ENCODE data around the gene RPL22.
"Not testable (repeated sequence)": the region's sequence is repeated elsewhere in the genome, so short reads cannot be mapped to it uniquely, and the experiment has no call there.

RPL22 gene

DNA sequence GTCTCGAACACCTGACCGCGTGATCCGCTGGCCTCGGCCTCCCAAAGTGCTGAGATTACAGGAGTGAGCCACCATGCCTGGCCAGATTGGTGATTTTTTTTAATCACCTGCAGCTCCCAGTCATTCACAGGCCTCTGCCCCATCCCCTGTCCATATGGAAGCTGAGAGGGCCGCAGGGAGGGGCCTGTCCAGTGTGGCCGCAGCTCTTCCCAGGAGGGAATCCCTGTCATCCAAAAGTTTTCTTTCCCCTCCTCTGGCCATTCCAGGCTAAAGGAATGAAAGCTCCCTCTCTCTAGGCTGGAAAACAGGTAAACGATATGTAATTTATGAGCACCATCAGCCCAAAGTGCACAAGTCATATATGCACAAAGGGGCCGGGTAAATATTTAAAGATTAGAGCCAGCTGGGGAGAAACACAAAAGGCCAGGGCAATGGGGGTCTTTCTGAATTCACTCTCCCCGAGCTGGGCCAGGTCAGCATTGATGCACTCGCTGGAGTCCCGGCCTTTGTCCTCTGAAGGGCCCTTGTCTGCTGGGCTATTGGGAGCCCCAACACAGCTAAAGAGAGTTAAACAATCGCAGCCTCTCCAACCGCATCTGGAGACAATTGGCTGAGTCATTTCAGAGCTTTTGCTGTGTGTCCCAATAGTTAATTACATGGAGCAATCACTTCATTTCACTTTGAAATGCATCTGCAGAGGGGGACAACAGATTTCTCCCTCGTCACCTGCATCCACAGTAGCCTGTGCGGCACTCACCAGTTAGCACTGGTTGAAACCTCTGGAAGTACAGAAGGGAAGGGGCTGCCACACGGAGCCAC lies 40.8 kb upstream of the RPL22 start:
- ATAC-seq (no peak), DNase-seq (ENCODE audit: low spot score in 2 of 2) (no peak)
- no peaks in the 10 kb centered on the region for H3K9me3 Mint-ChIP-seq
- H3K4me1 Mint-ChIP-seq = peaks cover 13% of the 10 kb centered on the region
- no peaks in the 10 kb centered on the region for H3K36me3 Mint-ChIP-seq
- H3K27ac Mint-ChIP-seq = no peak overlapping the region
- no peak overlapping the region for H3K4me3 Mint-ChIP-seq

- ATAC-seq = no peak
- Mint-ChIP-seq H3K27ac (no peak overlapping the region), H3K4me1 (peaks cover 19% of the 10 kb centered on the region), H3K36me3 (no peaks in the 10 kb centered on the region), H3K4me3 (no peak overlapping the region), H3K9me3 (no peaks in the 10 kb centered on the region)
- no peak for DNase-seq (ENCODE audit: low spot score in 2 of 2)
These were observed 39.9 kb upstream of the RPL22 start for GRCh38 chr1:6239213-6239752.

DNA sequence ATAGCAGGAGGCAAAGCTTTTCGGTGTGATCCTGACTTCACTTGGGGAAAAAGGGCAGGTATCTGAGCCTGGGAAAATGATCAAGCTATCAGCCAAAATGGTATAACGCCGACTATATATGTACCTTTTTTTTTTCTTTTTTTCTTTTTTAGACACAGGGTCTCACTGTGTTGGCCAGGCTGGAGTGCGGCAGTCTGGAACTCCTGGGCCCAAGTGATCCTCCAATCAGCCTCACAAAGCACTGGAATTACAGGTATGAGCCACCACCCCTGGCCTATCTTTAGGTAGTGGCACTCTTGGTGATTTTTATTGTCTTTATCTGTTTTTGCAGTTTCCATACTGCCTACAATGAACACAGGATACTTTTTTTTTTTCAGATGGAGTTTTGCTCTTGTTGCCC lies 37.7 kb upstream of the RPL22 start:
- no peak for ATAC-seq
- Mint-ChIP-seq H3K27ac (no peak overlapping the region), H3K36me3 (peaks cover 19% of the 10 kb centered on the region), H3K4me1 (peaks cover 24% of the 10 kb centered on the region), H3K4me3 (peak overlapping the region; percentile 14), H3K9me3 (no peaks in the 10 kb centered on the region)
- DNase-seq (ENCODE audit: low spot score in 2 of 2) = no peak

DNA sequence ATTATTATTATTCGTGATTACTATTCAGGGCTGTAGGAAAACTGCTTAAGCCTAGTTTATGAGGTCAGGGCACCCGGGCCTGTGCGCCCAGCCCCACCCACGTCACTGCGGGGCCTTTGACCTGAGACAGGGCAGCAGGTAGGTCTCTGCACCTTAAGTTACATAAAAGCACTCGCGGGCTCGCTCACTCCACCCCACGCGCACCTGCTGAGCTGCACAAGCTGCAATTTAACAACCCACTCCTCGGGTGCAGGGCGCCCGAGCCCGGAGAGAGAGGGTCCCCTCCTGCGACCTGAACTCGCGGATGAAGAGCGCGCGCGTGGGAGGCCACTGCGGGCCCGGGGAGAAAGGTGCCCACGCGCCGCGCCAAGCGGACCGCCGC lies 35.9 kb upstream of the RPL22 start:
- peaks cover 16% of the 10 kb centered on the region for H3K4me1 Mint-ChIP-seq
- ATAC-seq (peak; percentile 15), DNase-seq (ENCODE audit: low spot score in 2 of 2) (no peak)
- no peaks in the 10 kb centered on the region for H3K9me3 Mint-ChIP-seq
- H3K27ac Mint-ChIP-seq = peak overlapping the region; percentile 70
- peaks cover 37% of the 10 kb centered on the region for H3K36me3 Mint-ChIP-seq
- peak overlapping the region; percentile 82 for H3K4me3 Mint-ChIP-seq

DNA sequence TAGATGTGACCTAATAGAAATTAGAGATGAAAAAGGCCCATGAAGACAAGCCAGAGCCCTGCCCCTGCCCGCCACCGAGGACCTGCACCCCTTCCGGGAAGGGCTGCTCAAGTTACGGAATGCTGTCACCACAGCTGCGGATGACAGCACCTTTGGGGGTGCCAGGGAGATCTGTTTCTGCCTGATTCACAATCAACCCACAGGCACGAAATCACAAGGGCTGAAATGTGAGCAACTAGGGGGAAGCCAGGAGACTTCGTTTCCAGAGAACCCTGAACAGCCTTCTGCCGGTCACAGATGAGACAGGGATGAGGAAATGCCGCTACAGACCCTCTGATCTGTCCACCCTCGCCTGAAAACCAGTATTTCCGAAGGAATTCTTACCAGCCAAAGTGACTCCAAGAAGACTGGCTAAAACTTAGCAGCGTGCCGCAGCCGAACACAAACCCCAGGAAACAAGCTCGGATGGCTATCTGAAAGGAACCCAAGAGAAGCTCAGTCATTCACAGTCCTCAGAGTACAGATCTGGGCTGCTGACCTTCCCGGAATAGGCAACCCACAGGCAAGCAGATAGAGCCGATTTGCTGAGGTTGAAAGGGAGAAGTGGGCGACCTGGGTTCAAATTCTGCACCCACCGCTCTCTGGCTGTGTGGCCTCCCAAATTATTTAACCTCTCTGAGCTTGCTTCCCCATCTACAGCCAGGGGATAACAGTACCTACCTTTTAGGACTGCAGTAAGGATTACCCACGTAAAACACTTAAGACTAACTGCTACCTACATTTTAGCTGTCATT lies 35.3 kb upstream of the RPL22 start:
- no peak for DNase-seq (ENCODE audit: low spot score in 2 of 2)
- no peaks in the 10 kb centered on the region for H3K9me3 Mint-ChIP-seq
- peak overlapping the region; percentile 82 for H3K4me3 Mint-ChIP-seq
- ATAC-seq = no peak
- peaks cover 43% of the 10 kb centered on the region for H3K36me3 Mint-ChIP-seq
- H3K4me1 Mint-ChIP-seq = peaks cover 16% of the 10 kb centered on the region
- peak overlapping the region; percentile 70 for H3K27ac Mint-ChIP-seq

- Mint-ChIP-seq H3K36me3 (peaks cover 56% of the 10 kb centered on the region), H3K4me1 (peaks cover 12% of the 10 kb centered on the region), H3K4me3 (no peak overlapping the region), H3K9me3 (no peaks in the 10 kb centered on the region), H3K27ac (no peak overlapping the region)
- DNase-seq (ENCODE audit: low spot score in 2 of 2) (no peak), ATAC-seq (no peak)
These were observed 34.0 kb upstream of the RPL22 start for GRCh38 chr1:6233376-6233775.

DNA sequence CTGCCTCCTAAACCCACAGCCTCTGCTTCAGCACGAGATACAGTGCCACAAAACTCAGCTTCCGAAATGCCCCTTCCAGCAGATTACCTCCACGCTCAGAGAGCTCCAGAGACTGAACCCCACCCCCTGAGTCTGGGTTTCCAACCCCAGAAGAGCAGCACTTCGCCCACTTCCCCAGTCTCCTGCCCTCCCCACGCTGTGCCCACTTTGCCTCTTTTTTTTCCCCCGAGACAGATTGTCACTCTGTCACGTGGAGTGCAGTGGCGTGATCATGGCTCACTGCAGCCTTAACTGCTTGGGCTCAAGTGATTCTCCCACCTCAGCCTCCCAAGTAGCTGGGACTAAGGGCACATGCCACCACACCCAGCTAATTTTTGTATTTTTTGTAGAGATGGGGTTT lies 26.3 kb upstream of the RPL22 start:
- Mint-ChIP-seq H3K27ac (no peak overlapping the region), H3K9me3 (no peaks in the 10 kb centered on the region), H3K36me3 (peaks cover 98% of the 10 kb centered on the region), H3K4me1 (peaks cover 6% of the 10 kb centered on the region), H3K4me3 (no peak overlapping the region)
- no peak for DNase-seq (ENCODE audit: low spot score in 2 of 2)
- no peak for ATAC-seq

- Mint-ChIP-seq H3K4me1 (peaks cover 6% of the 10 kb centered on the region), H3K36me3 (peaks cover 93% of the 10 kb centered on the region), H3K9me3 (no peaks in the 10 kb centered on the region), H3K27ac (no peak overlapping the region), H3K4me3 (no peak overlapping the region)
- ATAC-seq = no peak
- no peak for DNase-seq (ENCODE audit: low spot score in 2 of 2)
These were observed 25.3 kb upstream of the RPL22 start for GRCh38 chr1:6224718-6225117.

DNA sequence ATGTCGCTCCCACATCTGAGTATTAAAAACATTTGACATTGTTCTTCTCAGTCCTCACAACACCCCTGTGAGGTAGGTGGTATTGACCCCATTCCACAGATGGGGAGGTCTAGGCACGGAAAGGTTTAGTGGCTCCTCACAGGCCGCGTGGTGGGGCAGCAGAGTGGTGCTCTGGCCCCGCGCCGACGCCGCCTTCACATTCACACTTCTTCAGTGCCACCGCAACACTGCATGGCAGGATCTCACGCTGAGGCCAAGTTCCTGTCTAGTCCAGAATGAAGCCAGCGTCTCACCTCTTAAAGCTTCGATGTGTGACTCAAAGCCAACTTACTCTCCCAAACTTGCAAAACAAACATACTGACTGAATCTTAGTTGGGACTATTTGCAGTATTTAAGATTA lies 24.2 kb upstream of the RPL22 start:
- DNase-seq (ENCODE audit: low spot score in 2 of 2) (no peak), ATAC-seq (no peak)
- Mint-ChIP-seq H3K27ac (peak overlapping the region; percentile 10), H3K4me3 (no peak overlapping the region), H3K9me3 (no peaks in the 10 kb centered on the region), H3K36me3 (peaks cover 82% of the 10 kb centered on the region), H3K4me1 (peaks cover 6% of the 10 kb centered on the region)

- Mint-ChIP-seq H3K4me1 (peaks cover 6% of the 10 kb centered on the region), H3K4me3 (no peak overlapping the region), H3K36me3 (peaks cover 73% of the 10 kb centered on the region), H3K27ac (no peak overlapping the region), H3K9me3 (no peaks in the 10 kb centered on the region)
- DNase-seq (ENCODE audit: low spot score in 2 of 2) = no peak
- ATAC-seq = no peak
These were observed 23.2 kb upstream of the RPL22 start for GRCh38 chr1:6222636-6223035.

- H3K4me1 Mint-ChIP-seq = peaks cover 6% of the 10 kb centered on the region
- no peak overlapping the region for H3K27ac Mint-ChIP-seq
- no peaks in the 10 kb centered on the region for H3K9me3 Mint-ChIP-seq
- peaks cover 59% of the 10 kb centered on the region for H3K36me3 Mint-ChIP-seq
- ATAC-seq (no peak), DNase-seq (ENCODE audit: low spot score in 2 of 2) (no peak)
- no peak overlapping the region for H3K4me3 Mint-ChIP-seq
These were observed 21.9 kb upstream of the RPL22 start for GRCh38 chr1:6221210-6221784.

- Mint-ChIP-seq H3K9me3 (no peaks in the 10 kb centered on the region), H3K36me3 (peaks cover 49% of the 10 kb centered on the region), H3K27ac (no peak overlapping the region), H3K4me1 (no peaks in the 10 kb centered on the region), H3K4me3 (no peak overlapping the region)
- DNase-seq (ENCODE audit: low spot score in 2 of 2) (no peak), ATAC-seq (no peak)
These were observed 20.8 kb upstream of the RPL22 start for GRCh38 chr1:6220236-6220635.

GRCh38 chr1:6219641-6220040 lies 20.2 kb upstream of the RPL22 start:
- not testable (repeated sequence) for DNase-seq (ENCODE audit: low spot score in 2 of 2); H3K4me1 Mint-ChIP-seq; H3K4me3 Mint-ChIP-seq; H3K27ac Mint-ChIP-seq; ATAC-seq; H3K9me3 Mint-ChIP-seq
- peaks cover 43% of the 10 kb centered on the region for H3K36me3 Mint-ChIP-seq

DNA sequence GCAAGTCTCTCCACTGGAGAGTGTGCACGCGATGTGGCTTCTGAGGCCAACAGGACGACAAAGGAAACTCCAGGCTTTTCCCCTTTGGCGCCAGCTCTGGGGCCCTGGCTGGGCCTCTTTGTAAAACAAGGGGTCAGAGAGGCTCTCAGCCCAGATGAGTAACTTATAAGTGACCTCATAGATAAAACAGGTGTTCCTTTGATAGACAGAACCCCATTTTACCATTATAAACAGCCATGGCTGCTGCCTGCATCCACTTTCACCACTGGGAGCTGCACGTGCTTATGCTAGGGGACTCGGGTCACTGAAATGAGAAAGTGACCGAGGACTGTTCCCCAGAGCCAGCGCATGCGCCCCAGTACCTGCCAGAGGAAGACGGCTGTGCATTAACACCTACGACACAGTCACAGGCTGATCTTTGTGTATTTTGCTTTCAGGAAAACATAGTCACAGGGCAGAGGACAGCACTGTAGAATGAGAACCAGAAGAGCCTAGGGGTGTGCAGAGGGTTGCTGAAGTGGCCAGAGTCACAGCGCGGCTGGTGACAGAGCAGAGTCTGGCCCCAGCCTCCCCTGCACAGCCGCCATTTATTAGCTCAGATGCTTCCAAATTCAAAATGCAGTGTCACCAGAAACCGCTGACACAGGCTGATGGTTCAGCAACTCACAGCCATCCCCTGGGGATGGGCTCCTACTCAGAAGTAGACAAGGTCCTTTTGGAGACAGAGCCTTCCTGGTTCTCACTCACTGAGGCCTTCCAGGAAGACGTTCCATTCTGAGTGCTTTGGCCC lies 19.2 kb upstream of the RPL22 start:
- Mint-ChIP-seq H3K27ac (no peak overlapping the region), H3K36me3 (peaks cover 32% of the 10 kb centered on the region), H3K4me3 (no peak overlapping the region), H3K4me1 (no peaks in the 10 kb centered on the region), H3K9me3 (no peaks in the 10 kb centered on the region)
- ATAC-seq (no peak), DNase-seq (ENCODE audit: low spot score in 2 of 2) (no peak)
